Inflammatory macrophage treated with lipopolysaccharide for 4 hours (primary cell): ENCODE measurements around the gene LRRC4C.

Experiments
- DNase-seq: peaks from one replicate; pipeline ENCODE4 v3.0.0-alpha.2; 2020

Gene LRRC4C

DNA sequence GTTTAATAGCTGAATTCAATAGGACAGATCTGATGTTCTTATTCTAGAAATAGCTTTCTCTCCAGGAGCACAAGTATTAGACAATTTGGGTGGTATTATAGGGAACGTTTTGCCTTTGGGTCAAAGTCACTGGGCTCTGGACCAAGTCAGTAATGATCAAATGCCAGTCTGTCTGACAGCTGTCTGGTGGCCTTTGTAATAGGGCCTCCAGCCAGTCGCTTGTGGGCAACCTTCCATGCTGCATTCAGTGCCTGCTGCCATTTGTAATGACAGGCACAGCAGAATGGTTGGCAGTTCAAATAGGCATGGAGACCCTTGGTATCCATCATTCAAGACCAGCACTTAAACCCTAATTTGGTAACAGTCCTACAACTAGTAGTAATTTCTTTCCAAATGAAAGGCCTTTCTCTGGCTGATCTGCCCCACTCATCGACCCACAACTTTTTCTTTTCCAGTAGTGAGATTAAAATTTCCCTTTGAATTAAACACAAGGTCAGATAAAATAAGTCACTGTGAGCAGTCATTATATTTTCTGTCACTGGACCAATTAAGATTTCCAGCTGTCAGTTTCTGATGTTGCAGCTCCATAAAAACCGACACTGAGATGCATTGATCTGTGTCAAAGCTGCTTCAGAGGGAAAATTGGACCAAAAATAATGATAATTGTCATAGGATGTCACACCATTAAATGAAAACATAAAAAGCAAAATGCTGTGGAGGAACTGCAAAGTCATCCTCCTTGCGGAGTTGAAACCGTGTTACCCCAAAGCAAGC is 1038.1 kb downstream of the LRRC4C start:
- no peak for DNase-seq

- DNase-seq: no peak
Measured at GRCh38 chr11:40417627-40418026, 1041.8 kb downstream of the LRRC4C start.

- DNase-seq: no peak
Measured at GRCh38 chr11:40407355-40407754, 1052.1 kb downstream of the LRRC4C start.

DNA sequence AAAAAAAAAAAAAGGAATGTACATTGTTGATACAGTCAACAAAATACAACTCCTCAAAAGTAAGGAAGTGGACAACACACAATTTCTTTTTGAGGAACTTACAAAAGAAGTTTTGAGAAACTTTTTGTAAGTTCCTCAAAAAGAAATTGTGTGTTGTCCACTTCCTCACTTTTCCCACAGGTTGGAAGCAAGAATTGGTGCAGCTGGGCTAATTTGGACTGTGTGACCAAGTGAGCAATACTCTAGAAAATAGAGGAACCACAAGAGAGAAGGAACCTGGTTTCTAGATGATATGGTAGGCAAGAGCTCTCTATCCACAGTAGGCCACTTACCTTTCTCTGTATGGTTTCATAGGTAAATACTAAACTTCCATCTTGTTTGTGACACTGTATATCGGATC is 1053.8 kb downstream of the LRRC4C start:
- no peak for DNase-seq

DNA sequence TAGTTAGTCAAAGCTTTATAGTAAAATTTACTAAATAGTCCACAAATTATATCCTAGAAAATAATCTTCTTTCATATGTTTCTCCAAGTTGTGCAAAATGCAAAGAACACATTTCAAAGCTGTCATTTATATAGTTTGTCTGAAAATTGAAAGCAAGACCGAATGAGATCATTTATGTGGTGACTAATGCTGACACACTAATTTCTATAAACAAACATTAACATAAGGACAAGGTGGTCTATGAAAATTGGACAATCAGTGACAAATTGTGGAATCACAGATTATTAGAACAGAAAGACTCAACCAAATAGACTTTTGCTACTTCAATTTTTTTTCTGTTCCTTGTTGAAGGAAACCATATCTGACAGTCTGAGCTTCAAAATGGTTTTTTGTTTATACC is 1056.1 kb downstream of the LRRC4C start:
- no peak for DNase-seq

DNA sequence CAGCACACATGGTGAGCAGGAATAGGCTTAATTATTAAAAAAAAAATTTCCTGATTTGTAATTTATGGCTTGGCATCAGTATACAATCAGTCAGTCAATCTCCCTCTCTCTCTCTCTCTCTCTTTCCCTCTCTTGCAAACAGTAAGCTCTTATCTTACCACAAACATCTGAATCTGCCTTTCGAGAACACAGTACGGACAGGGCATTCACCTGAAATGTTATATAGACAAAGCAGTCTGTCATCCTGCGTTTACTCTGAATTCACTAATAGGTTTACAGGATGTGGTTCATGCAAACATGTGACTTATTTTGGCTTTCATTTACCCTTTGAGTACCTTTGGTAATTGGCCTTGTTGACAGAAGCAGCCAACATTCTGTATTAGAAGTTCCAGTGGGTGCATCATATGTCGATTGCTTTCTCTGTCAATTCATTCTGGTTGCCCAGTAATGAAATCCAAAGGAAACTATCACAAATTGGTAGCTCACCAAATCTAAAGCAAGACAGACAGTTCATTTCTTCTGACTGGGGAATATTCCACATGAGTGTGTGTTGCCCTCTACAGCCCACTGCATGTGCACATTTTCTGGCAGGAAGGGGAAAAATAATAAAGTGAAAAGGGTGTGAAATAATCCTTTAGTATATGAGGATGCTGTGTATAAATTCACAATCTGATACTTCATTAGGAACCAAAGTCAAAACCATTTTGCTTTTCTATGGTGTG is 1058.2 kb downstream of the LRRC4C start:
- no peak for DNase-seq

DNA sequence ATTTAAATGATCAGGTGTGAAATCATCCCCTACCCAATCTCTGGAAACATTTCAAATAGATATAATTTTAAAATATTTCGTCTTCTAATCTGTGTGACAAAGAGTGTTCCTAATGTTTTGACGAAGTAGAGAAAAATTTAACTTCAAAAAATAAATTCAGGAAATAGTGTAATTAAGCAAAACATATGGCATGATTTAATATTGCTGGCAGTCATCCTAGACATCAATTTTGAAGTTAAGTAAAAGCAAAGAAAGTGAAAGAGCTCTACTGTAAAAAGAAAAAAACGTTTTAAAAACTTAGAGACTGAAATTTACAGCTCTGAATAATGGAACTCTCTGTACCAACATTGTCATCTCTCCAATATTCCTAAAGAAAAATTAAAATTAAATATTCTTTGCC is 1062.3 kb downstream of the LRRC4C start:
- no peak for DNase-seq

- DNase-seq: no peak
Measured at GRCh38 chr11:40393511-40393910, 1065.9 kb downstream of the LRRC4C start.

DNA sequence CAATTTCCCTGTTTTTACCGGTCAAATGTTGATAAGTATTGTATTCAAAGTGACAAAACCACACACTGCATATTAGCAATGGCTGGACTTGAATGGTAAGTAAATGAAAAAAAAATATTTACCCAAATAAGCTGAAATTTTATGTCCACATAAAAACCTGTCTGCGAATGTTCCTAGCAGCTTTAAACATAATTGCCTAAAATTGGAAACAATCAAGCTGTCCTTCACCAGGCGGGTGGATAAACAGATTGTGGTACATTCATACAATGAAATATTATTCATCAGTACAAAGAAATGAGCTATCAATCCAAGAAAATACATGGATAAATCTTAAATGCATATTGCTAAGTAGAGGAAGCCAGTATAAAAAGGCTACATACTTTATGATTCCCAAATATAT is 1067.8 kb downstream of the LRRC4C start:
- no peak for DNase-seq

DNA sequence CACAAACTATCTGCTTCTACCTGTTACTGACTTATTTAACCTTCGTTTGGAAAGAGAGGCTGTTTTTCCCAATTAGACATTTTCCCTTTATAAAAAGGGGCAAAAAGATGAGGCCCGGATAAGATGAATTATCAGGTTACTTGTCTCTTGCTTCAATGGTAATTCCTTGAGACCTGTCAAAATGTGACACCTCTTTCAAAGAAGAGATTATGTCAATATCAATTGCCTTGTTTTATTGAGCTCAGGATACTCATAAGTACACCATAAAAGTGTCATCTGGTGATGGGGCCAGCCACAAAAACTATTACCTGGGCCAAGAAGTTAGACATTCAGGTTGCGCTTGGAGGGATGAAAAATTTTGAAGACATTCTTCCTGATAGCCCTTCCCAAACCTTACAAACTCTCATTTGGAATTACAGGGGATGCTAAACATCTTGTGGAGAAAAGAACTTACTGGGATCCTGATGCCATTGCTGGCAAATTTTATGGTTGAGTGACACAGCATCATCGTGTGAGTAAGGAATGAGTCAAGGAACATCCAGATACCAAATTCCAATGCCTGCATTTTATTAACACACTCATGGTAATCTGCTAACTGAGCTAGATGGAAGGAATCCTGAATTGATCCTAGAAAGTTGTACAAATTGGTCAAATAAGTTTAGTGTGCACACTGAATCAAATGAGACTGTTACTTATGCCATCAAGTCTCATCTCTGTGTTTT is 1071.2 kb downstream of the LRRC4C start:
- no peak for DNase-seq

GRCh38 chr11:40387240-40387980 is 1072.0 kb downstream of the LRRC4C start:
- no peak for DNase-seq

GRCh38 chr11:40384991-40385390 is 1074.5 kb downstream of the LRRC4C start:
- no peak for DNase-seq

DNA sequence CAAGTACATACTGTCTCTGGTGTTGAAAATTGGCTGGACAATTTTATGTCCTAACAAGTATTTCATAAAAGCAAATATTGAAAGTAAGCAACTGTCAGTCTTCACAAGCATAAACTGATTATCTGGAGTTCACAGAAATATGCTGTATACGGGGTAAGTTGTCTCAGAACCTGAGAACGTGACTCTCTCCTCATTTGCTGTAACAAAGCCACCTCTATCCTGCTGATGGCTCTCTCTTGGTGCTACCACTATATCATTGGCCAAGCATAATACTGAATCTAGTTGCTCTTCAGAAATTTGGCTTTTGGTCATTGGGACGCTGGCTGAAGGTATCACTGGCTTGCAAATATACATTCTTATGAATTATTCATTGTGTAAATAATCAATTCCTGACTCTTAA is 1078.0 kb downstream of the LRRC4C start:
- no peak for DNase-seq

DNA sequence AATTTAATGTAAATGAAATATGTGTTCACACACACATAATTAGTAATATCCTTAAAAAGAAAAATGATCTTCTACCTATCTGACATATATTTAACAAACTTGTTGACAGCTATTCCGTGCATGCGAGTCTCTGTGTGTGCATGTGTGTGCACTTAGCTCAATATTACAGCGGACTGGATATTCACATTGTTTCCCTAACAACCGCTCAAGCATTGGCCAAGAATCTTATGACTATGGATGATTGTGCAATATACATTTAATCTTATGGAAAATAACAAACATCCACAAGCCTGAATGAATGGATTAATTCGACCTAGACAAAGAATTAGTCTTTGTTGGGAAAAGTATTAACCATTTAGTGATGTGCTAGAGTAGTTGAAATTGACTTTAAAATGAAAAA is 1078.6 kb downstream of the LRRC4C start:
- DNase-seq: no peak

DNA sequence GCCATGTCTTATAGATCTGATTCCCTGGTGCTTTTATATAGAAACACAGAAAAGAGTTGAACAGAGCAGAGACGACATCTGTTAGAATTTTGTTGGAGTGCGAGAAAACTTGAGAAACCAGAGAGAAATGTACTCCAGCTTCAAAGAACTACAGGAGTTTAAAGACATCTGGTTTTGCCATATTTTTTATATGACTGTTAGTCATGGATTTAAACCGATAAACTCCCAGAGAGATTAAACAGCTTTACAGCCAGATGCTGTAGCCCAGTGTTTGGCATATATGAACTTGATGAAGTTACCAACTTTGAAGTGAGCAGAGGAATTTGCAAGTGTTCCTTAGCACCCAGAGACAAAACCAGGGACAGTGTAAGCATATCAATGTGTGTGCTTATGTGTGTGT is 1083.1 kb downstream of the LRRC4C start:
- DNase-seq: no peak

GRCh38 chr11:40370821-40371616 is 1088.4 kb downstream of the LRRC4C start:
- DNase-seq: no peak

DNA sequence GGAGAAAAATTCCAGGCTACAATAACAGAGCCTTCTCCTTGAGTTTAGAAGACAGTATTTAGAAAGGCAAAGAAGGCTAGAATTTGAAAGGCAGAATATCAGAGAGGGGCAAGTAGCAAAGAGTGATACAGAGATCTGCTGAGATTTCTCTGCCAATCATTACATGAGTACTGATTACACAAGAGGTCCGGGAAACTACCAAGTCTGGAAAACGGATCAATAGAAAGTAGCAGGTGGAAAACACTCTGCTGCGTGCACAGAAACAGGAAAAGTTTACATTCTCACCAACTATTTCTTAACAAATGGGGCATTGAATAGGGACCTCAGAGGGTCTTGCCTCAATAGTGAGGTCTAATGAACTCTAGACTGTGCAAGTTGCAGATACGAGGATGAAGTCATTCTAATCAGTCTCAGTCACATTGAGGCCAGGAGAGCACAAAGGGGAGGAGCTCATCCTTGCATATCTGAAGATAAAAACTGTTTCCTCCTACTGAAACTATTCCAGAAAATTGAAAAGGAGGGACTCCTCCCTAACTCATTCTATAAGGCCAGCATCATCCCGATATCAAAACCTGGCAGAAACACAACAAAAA is 1099.2 kb downstream of the LRRC4C start:
- DNase-seq: no peak

DNA sequence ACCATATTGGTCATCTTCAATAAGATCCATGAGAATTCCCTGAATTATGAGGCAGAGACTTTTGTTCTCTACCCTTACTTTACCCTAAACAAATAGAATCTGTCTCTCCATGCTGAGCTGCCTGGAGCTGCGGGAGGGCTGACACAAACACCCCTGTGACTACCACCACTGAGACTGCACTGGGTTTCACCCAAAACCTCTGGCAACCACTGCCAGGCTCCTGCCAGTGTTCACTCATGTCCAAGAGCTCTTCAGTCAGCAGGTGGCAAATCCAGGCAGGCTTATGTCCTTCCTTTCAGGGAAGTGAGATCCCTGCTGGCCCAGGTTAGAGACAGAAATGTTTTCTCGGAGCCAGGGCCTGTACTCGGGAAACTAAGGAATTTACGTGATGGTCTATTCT is 1105.3 kb downstream of the LRRC4C start:
- DNase-seq: no peak

GRCh38 chr11:40340911-40341310 is 1118.5 kb downstream of the LRRC4C start:
- DNase-seq: no peak

- no peak for DNase-seq
Measured at GRCh38 chr11:40338739-40339138, 1120.7 kb downstream of the LRRC4C start.

DNA sequence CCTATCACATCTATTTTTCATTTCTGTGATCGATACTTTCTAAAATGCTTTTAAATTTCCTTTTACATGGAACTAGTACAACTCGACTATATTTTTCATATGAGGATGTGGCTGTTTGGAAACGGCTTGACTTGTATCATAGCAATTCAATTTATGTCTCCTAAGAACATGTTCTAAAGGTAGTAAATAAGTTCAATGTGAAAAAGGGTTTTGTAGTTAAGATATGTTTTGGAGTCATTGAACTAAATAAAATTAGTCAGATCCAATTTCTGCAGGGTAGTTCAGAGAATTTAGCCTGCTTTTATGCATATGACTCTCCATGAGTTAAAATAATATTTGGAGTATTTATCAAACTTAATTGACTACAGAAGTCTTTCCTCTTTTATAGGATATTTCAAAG is 1121.4 kb downstream of the LRRC4C start:
- DNase-seq: no peak

DNA sequence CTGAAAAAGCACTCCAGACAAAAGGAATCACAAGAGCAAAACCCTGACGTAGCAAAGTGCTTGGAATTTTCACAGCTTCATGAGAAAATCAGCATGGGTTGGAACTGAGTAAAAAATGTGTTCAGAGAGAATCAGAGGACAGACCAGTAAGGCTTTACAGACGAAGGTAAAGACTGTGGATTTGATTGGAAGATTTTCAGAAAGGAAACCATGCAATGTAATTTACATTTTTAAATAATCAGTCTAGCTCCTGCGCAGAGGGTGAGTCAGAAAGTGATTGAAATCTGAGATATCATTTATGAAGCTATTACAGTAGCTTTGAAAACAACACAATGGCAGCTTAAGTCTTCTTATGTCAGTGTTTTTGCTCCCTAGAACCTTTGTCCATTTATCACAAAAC is 1122.3 kb downstream of the LRRC4C start:
- DNase-seq: no peak
